H9 (cell line): ENCODE data around the gene ITGB8. TPM values are rescaled to one million over a fixed set of nuclear protein-coding genes. Genes with fewer than 3 reads are reported as not detected.

Experiments
- DNase-seq: peaks from one replicate; pipeline ENCODE4 v3.0.0-alpha.2; 2017
- H2AFZ ChIP-seq: one replicate; pipeline ENCODE4 v1.6.1; 2013; ENCODE audit warnings: mild to moderate bottlenecking, low read length, control low read depth, moderate library complexity
- H2AK5ac ChIP-seq: 2 replicates; pipeline ENCODE4 v1.6.1; 2013; ENCODE audit warnings: low read length, control low read depth, mixed read lengths; ENCODE audit not compliant: insufficient read length
- H2BK120ac ChIP-seq: one replicate; pipeline ENCODE4 v1.6.1; 2013; ENCODE audit warnings: low read depth, mild to moderate bottlenecking, low read length, control low read depth, inconsistent platforms; ENCODE audit not compliant: poor library complexity, severe bottlenecking
- H2BK12ac ChIP-seq: 2 replicates; pipeline ENCODE4 v1.6.1; 2013; ENCODE audit warnings: low read length, control low read depth, mixed read lengths, low read depth; ENCODE audit not compliant: insufficient read length
- H2BK15ac ChIP-seq: 2 replicates; pipeline ENCODE4 v1.6.1; 2013; ENCODE audit warnings: low read depth, low read length, control low read depth
- H2BK20ac ChIP-seq: one replicate; pipeline ENCODE4 v1.6.1; 2013; ENCODE audit warnings: low read depth, mild to moderate bottlenecking, low read length, control low read depth, inconsistent platforms; ENCODE audit not compliant: poor library complexity, severe bottlenecking
- H2BK5ac ChIP-seq: 2 replicates; pipeline ENCODE4 v1.6.1; 2013; ENCODE audit warnings: low read length, control low read depth, mixed read lengths; ENCODE audit not compliant: insufficient read length
- H3K14ac ChIP-seq: 2 replicates; pipeline ENCODE4 v1.6.1; 2013; ENCODE audit warnings: low read length, control low read depth; ENCODE audit not compliant: insufficient read depth
- H3K18ac ChIP-seq: 2 replicates; pipeline ENCODE4 v1.6.1; 2013; ENCODE audit warnings: low read depth, mild to moderate bottlenecking, mixed read lengths, low read length, control low read depth; ENCODE audit not compliant: insufficient read length
- H3K23ac ChIP-seq: 2 replicates; pipeline ENCODE4 v1.6.1; 2013; ENCODE audit warnings: low read length, control low read depth, mixed read lengths, low read depth; ENCODE audit not compliant: insufficient read length
- H3K23me2 ChIP-seq: 2 replicates; pipeline ENCODE4 v1.6.1; 2013; ENCODE audit warnings: low read depth, mild to moderate bottlenecking, mixed read lengths, low read length, control low read depth; ENCODE audit not compliant: insufficient read length, poor library complexity, severe bottlenecking
- H3K27ac ChIP-seq: 2 replicates; pipeline ENCODE4 v1.5.1; 2013; ENCODE audit warnings: low read length, control low read depth, mixed read lengths, low read depth; ENCODE audit not compliant: insufficient read length
- H3K27me3 ChIP-seq: 2 replicates; pipeline ENCODE4 v1.6.1; 2013; ENCODE audit warnings: low read length, control low read depth, inconsistent platforms; ENCODE audit not compliant: insufficient read depth
- H3K4ac ChIP-seq: 2 replicates; pipeline ENCODE4 v1.6.1; 2013; ENCODE audit warnings: low read depth, mild to moderate bottlenecking, control low read depth, inconsistent platforms, low read length, moderate library complexity
- H3K4me1 ChIP-seq: 2 replicates; pipeline ENCODE4 v1.6.1; 2013; ENCODE audit warnings: low read length, control low read depth, inconsistent platforms; ENCODE audit not compliant: insufficient read depth
- H3K4me2 ChIP-seq: 2 replicates; pipeline ENCODE4 v1.6.1; 2013; ENCODE audit warnings: low read length, control low read depth, mixed read lengths; ENCODE audit not compliant: insufficient read length, insufficient read depth
- H3K56ac ChIP-seq: 2 replicates; pipeline ENCODE4 v1.6.1; 2013; ENCODE audit warnings: low read depth, mild to moderate bottlenecking, mixed read lengths, low read length, control low read depth; ENCODE audit not compliant: insufficient read length
- H3K79me1 ChIP-seq: 2 replicates; pipeline ENCODE4 v1.6.1; 2013; ENCODE audit warnings: low read depth, mild to moderate bottlenecking, moderate library complexity, low read length, control low read depth, inconsistent platforms; ENCODE audit not compliant: insufficient read depth, poor library complexity, severe bottlenecking
- H3K79me2 ChIP-seq: 2 replicates; pipeline ENCODE4 v1.6.1; 2013; ENCODE audit warnings: low read length, control low read depth, inconsistent platforms; ENCODE audit not compliant: insufficient read depth
- H3K9ac ChIP-seq: 2 replicates; pipeline ENCODE4 v1.6.1; 2013; ENCODE audit warnings: low read length, control low read depth, mixed read lengths; ENCODE audit not compliant: insufficient read length; ENCODE audit errors: extremely low read depth
- H3K9me3 ChIP-seq: one replicate; pipeline ENCODE4 v1.6.1; 2013; ENCODE audit warnings: low read depth, low read length, inconsistent platforms; ENCODE audit not compliant: control insufficient read depth
- H3T11ph ChIP-seq: one replicate; pipeline ENCODE4 v1.6.1; 2013; ENCODE audit warnings: mild to moderate bottlenecking, low read length, control low read depth, inconsistent platforms
- H4K20me1 ChIP-seq: one replicate; pipeline ENCODE4 v1.6.1; 2013; ENCODE audit not compliant: control insufficient read depth, insufficient read length, insufficient read depth
- H4K5ac ChIP-seq: 2 replicates; pipeline ENCODE4 v1.6.1; 2013; ENCODE audit warnings: low read depth, mild to moderate bottlenecking, mixed read lengths, low read length, control low read depth; ENCODE audit not compliant: insufficient read length
- H4K8ac ChIP-seq: replicated peaks from 2 replicates; pipeline ENCODE4 v1.6.1; 2013; ENCODE audit warnings: low read length, control low read depth, mixed read lengths, low read depth; ENCODE audit not compliant: insufficient read length
- H4K91ac ChIP-seq: 2 replicates; pipeline ENCODE4 v1.6.1; 2013; ENCODE audit warnings: low read depth, mild to moderate bottlenecking, moderate library complexity, mixed read lengths, low read length, control low read depth; ENCODE audit not compliant: insufficient read length
- H3K27ac Mint-ChIP-seq, 3 experiments: 2 replicates in 2 of 3; 3 replicates in 1 of 3; pipeline ENCODE4 v1.8.0; 2020 to 2021; ENCODE audit warnings: mixed read lengths in 3 of 3, mild to moderate bottlenecking in 1 of 3, moderate library complexity in 1 of 3
- H3K27me3 Mint-ChIP-seq: 2 replicates; pipeline ENCODE4 v1.8.0; 2021; ENCODE audit warnings: low read depth, mild to moderate bottlenecking, moderate library complexity, mixed read lengths
- H3K36me3 Mint-ChIP-seq, 3 experiments: 2 replicates in 2 of 3; 3 replicates in 1 of 3; pipeline ENCODE4 v1.8.0; 2020 to 2021; ENCODE audit warnings: low read depth in 3 of 3, mixed read lengths in 3 of 3; ENCODE audit not compliant: insufficient read depth in 1 of 3
- H3K4me1 Mint-ChIP-seq, 2 experiments: 2 replicates each; pipeline ENCODE4 v1.8.0; 2020; ENCODE audit warnings: mixed read lengths in 2 of 2
- H3K4me3 Mint-ChIP-seq, 2 experiments: 2 replicates in 1 of 2; 3 replicates in 1 of 2; pipeline ENCODE4 v1.8.0; 2020 to 2021; ENCODE audit warnings: mild to moderate bottlenecking in 2 of 2, mixed read lengths in 2 of 2, moderate library complexity in 1 of 2
- H3K9me3 Mint-ChIP-seq, 2 experiments: 2 replicates in 1 of 2; 3 replicates in 1 of 2; pipeline ENCODE4 v1.8.0; 2020; ENCODE audit warnings: mild to moderate bottlenecking in 2 of 2, mixed read lengths in 2 of 2, moderate library complexity in 1 of 2
- CTCF ChIP-seq: fragments of 200-600 bp; sonication (generic); conservative IDR thresholded peaks from 3 replicates; pipeline ENCODE4 v1.8.0; 2021; ENCODE audit warnings: antibody characterized with exemption, mild to moderate bottlenecking
- WGBS: extraction: QIAGEN DNeasy Blood & Tissue Kit; methylation state at CpG from one replicate; pipeline ENCODE4 v1.1.7; 2013; ENCODE audit warnings: missing lambda C conversion rate, low lambda C conversion rate, mixed read lengths; ENCODE audit not compliant: insufficient read length; ENCODE audit errors: extremely low coverage; 5-methylcytosine and 5-hydroxymethylcytosine counted together
- total RNA-seq: library from RNA; stranded (reverse); gene quantifications from 2 replicates; pipeline ENCODE4 v1.2.1, GENCODE V29; 2021

Gene ITGB8
- total RNA-seq, 1 experiment from 2014 or later, result 7.6 TPM

DNA sequence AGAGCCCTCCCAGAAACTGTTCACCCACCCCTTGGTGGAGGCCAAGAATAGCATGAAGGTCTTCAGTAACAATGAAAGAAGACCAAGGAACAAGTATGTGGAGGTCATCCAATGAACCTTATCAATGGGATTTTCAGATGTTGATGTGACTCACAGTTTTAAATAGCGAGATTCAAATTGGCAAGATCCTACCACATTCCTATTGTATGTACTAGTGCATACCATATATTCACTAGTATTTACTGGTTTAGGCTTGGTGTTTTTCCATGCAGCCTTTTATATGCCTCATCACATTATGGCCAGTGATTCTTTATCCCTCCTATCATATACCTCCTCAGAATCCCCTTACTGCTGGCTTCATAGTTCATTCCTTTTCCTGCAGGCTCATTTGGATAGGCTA lies 54.4 kb downstream of the ITGB8 start:
- Histone ChIP-seq H3K23ac (no peak overlapping the region), H3K4me1 (no peaks in the 10 kb centered on the region), H3K27ac (no peak overlapping the region), H3K79me2 (no peaks in the 10 kb centered on the region), H3K9me3 (no peaks in the 10 kb centered on the region), H4K91ac (no peak overlapping the region), H2BK5ac (no peak overlapping the region), H3K4ac (no peak overlapping the region), H2AK5ac (no peak overlapping the region), H3K18ac (no peak overlapping the region), H3K14ac (no peak overlapping the region), H3K27me3 (no peaks in the 10 kb centered on the region), H2BK12ac (no peak overlapping the region), H3K23me2 (no peaks in the 10 kb centered on the region), H4K8ac (no peak overlapping the region), H4K20me1 (no peaks in the 10 kb centered on the region), H3T11ph (no peak overlapping the region), H3K9ac (no peak overlapping the region), H2BK20ac (no peak overlapping the region), H4K5ac (no peak overlapping the region), H2BK15ac (no peak overlapping the region), H3K56ac (no peak overlapping the region), H2AFZ (no peak overlapping the region), H3K4me2 (no peak overlapping the region), H2BK120ac (no peak overlapping the region), H3K79me1 (no peaks in the 10 kb centered on the region)
- no peaks in the 10 kb centered on the region for H3K27me3 Mint-ChIP-seq
- peaks cover 2 to 30% (median 13%) of the 10 kb centered on the region in 3 experiments; a peak in 5 of 7 replicates for H3K36me3 Mint-ChIP-seq
- H3K4me3 Mint-ChIP-seq, result no peak overlapping the region
- DNase-seq, result no peak
- H3K9me3 Mint-ChIP-seq, result no peaks in the 10 kb centered on the region
- H3K4me1 Mint-ChIP-seq, result no peaks in the 10 kb centered on the region
- peak overlapping the region in 2 of 3 experiments; percentile 38 to 76; a peak in 2 of 7 replicates for H3K27ac Mint-ChIP-seq
- no peak for TF ChIP-seq CTCF
- WGBS, result no CpG with 5 or more reads among the region's 1 CpG
